GM12878 (cell line): ENCODE results near the gene FTO. TPM values are rescaled to one million over a fixed set of nuclear protein-coding genes. Genes with fewer than 3 reads are reported as not detected.

Experiments used
- CHD1 ChIP-seq: IDR thresholded peaks from 2 replicates; pipeline ENCODE4 v1.6.1; 2012; ENCODE audit warnings: low read depth, low read length, improper control_type of control experiment
- CHD2 ChIP-seq: IDR thresholded peaks from 2 replicates; pipeline ENCODE4 v1.6.1; 2011; ENCODE audit warnings: low read depth, low read length, improper control_type of control experiment, borderline replicate concordance
- CUX1 ChIP-seq: IDR thresholded peaks from 2 replicates; pipeline ENCODE4 v1.6.1; 2012; ENCODE audit warnings: improper control_type of control experiment, low read depth, low read length; ENCODE audit not compliant: insufficient replicate concordance
- IKZF1 ChIP-seq: fragments of 450-650 bp; conservative IDR thresholded peaks from 2 replicates; pipeline ENCODE4 v1.6.1; 2017; ENCODE audit warnings: antibody characterized with exemption, mild to moderate bottlenecking
- IRF3 ChIP-seq: fragments of 450-650 bp; IDR thresholded peaks from 2 replicates; pipeline ENCODE4 v1.6.1; 2014; ENCODE audit warnings: mild to moderate bottlenecking
- MAX ChIP-seq: IDR thresholded peaks from 2 replicates; pipeline ENCODE4 v1.6.1; 2012; ENCODE audit warnings: low read depth, low read length, improper control_type of control experiment
- NBN ChIP-seq: fragments of 450-650 bp; IDR thresholded peaks from 2 replicates; pipeline ENCODE4 v1.6.1; 2016
- PRDM15 ChIP-seq: fragments of 450-650 bp; formaldehyde crosslinking; IDR thresholded peaks from 2 replicates; pipeline ENCODE4 v1.4.0; 2020; ENCODE audit warnings: mild to moderate bottlenecking, moderate library complexity
- REST ChIP-seq: IDR thresholded peaks from 2 replicates; pipeline ENCODE4 v1.6.1; 2012; ENCODE audit warnings: mild to moderate bottlenecking, low read depth, low read length
- SUZ12 ChIP-seq: fragments of 200-600 bp; sonication (generic); IDR thresholded peaks from one replicate; pipeline ENCODE4 v1.6.1; 2018; ENCODE audit warnings: antibody characterized with exemption, mild to moderate bottlenecking; ENCODE audit not compliant: unreplicated experiment
- TBL1XR1 ChIP-seq: IDR thresholded peaks from 2 replicates; pipeline ENCODE4 v1.6.1; 2012; ENCODE audit warnings: low read depth, low read length, improper control_type of control experiment
- TCF12 ChIP-seq: IDR thresholded peaks from 2 replicates; pipeline ENCODE4 v1.6.1; 2011; ENCODE audit warnings: low read depth, mild to moderate bottlenecking, low read length
- WRNIP1 ChIP-seq: IDR thresholded peaks from 2 replicates; pipeline ENCODE4 v1.6.1; 2011; ENCODE audit warnings: low read depth, low read length, improper control_type of control experiment, borderline replicate concordance
- ZNF217 ChIP-seq: fragments of 450-650 bp; IDR thresholded peaks from 2 replicates; pipeline ENCODE4 v1.6.1; 2017; ENCODE audit warnings: antibody characterized with exemption, mild to moderate bottlenecking
- polyA plus RNA-seq, 11 experiments: library from polyadenylated mRNA; depleted of rRNA in 4 of 11; unstranded in 6 of 11; stranded (reverse) in 5 of 11; fragments of >200 nt; fragmentation: Nextera tagmentation in 4 of 11; fragmentation: Illumina TruSeq in 1 of 11; extraction: Ambion mirVana in 4 of 11; extraction: Trizol in 1 of 11; gene quantifications; 1 replicate in 1 of 11; 2 replicates in 10 of 11; pipeline versions ENCODE4 v1.2.1 to v1.2.3, GENCODE V29; 2011 to 2016; ENCODE audit warnings: inconsistent platforms in 2 of 11, missing spikeins in 2 of 11, low read depth in 1 of 11
- total RNA-seq, 4 experiments: library from RNA; depleted of rRNA in 3 of 4; stranded (reverse); fragments of >200 nt in 3 of 4; fragmentation: Illumina TruSeq in 1 of 4; extraction: Trizol in 1 of 4; gene quantifications; 2 replicates each; pipeline versions ENCODE4 v1.2.1 to v1.2.3, GENCODE V29; 2013 to 2021

FTO gene
- total and polyA plus RNA-seq, 10 of the 15 experiments (the other 5 are each of a cell fraction or from before 2014, with no cell fraction given) = 20.1 to 55.0 (median 47.0) TPM

- TF ChIP-seq CUX1 = no peak
- no peak for TF ChIP-seq NBN
- no peak for TF ChIP-seq IKZF1
- TF ChIP-seq CHD1 = no peak
- TF ChIP-seq IRF3 = no peak
- no peak for TF ChIP-seq TBL1XR1
- no peak for TF ChIP-seq ZNF217
- no peak for TF ChIP-seq WRNIP1
- TF ChIP-seq REST = no peak
- TF ChIP-seq PRDM15 (CRISPR knock-in tag) = no peak
- no peak for TF ChIP-seq CHD2
- TF ChIP-seq TCF12 = no peak
- no peak for TF ChIP-seq MAX
- no peak for TF ChIP-seq SUZ12
These were observed 207.0 kb downstream of the FTO start (continued) for GRCh38 chr16:53910990-53911389.
